Transverse colon (tissue), 3 donors: ENCODE results near the gene CRLF2.
"Not testable (repeated sequence)": the region's sequence is repeated elsewhere in the genome, so short reads cannot be mapped to it uniquely, and the experiment has no call there.

Experiments used
- CTCF ChIP-seq, 5 experiments: fragments of 200-600 bp in 3 of 5; fragments of 450-650 bp in 2 of 5; sonication (generic) in 3 of 5; IDR thresholded peaks; 1 replicate in 2 of 5; 2 replicates in 3 of 5; pipeline ENCODE4 v1.5.1; 2016 to 2017; ENCODE audit warnings: antibody characterized with exemption in 5 of 5, inconsistent platforms in 3 of 5, mild to moderate bottlenecking in 2 of 5, moderate library complexity in 1 of 5
- POLR2A ChIP-seq: fragments of 450-650 bp; IDR thresholded peaks from one replicate; pipeline ENCODE4 v1.6.1; 2016; ENCODE audit warnings: antibody characterized with exemption, mild to moderate bottlenecking, moderate library complexity

GRCh38 chrX:1171915-1172314 is 40.5 kb downstream of the CRLF2 start:
- not testable (repeated sequence) for TF ChIP-seq CTCF (IDR thresholded peaks at IDR 0.05); POLR2A
